A549 (cell line): Measurements from ENCODE around the gene SPATA12.

Source experiments
- CHD2 ChIP-seq: fragments of 150-350 bp; IDR thresholded peaks from 2 replicates; pipeline ENCODE4 v1.6.1; 2014; ENCODE audit warnings: low read length; ENCODE audit not compliant: partially characterized antibody
- RAD21 ChIP-seq, 2 experiments: fragments of >200 bp in 1 of 2; sonication (Bioruptor Twin) in 1 of 2; formaldehyde crosslinking in 1 of 2; IDR thresholded peaks in 1 of 2; conservative IDR thresholded peaks in 1 of 2; 2 replicates in 1 of 2; 3 replicates in 1 of 2; pipeline ENCODE4 v1.6.1; 2012 to 2018; ENCODE audit warnings: inconsistent platforms in 1 of 2
- RFX5 ChIP-seq: fragments of 450-650 bp; IDR thresholded peaks from 2 replicates; pipeline ENCODE4 v1.7.1; 2014; ENCODE audit warnings: antibody characterized with exemption, mild to moderate bottlenecking, moderate library complexity
- SMC3 ChIP-seq: fragments of >200 bp; sonication (Bioruptor Twin); formaldehyde crosslinking; IDR thresholded peaks from 3 replicates; pipeline ENCODE4 v1.6.1; 2018; ENCODE audit warnings: inconsistent platforms
- TF ChIP-seq, protein P1 (sequence below): fragments of >200 bp; sonication (Bioruptor Twin); formaldehyde crosslinking; IDR thresholded peaks from 3 replicates; pipeline ENCODE4 v1.5.1; 2016

DNA sequence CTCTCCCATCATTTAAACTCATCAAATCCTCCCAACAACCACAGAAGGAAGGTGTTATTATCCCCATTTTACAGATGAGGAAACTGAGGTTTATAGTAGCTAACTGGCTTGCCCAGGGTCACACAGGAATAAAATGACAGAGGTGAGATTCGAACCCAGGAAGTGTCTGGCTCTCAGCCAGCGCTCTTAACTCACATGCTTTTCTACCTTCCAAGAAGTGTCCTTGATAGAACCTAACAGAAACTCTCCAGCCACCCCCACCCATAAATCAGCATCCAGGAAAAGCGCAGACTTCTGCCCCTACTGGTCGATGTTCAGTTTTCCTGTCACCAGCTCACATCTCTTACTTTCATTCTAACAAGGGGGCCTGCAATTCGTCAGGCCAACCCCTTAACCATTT, 51.7 kb downstream of the SPATA12 start:
- TF ChIP-seq, protein P1, sequence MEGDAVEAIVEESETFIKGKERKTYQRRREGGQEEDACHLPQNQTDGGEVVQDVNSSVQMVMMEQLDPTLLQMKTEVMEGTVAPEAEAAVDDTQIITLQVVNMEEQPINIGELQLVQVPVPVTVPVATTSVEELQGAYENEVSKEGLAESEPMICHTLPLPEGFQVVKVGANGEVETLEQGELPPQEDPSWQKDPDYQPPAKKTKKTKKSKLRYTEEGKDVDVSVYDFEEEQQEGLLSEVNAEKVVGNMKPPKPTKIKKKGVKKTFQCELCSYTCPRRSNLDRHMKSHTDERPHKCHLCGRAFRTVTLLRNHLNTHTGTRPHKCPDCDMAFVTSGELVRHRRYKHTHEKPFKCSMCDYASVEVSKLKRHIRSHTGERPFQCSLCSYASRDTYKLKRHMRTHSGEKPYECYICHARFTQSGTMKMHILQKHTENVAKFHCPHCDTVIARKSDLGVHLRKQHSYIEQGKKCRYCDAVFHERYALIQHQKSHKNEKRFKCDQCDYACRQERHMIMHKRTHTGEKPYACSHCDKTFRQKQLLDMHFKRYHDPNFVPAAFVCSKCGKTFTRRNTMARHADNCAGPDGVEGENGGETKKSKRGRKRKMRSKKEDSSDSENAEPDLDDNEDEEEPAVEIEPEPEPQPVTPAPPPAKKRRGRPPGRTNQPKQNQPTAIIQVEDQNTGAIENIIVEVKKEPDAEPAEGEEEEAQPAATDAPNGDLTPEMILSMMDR: no peak
- no peak for TF ChIP-seq CHD2
- TF ChIP-seq RAD21 (conservative IDR thresholded peaks at IDR 0.05 in 1 of 2, IDR thresholded peaks at IDR 0.05 in 1 of 2): no peak
- TF ChIP-seq SMC3: no peak
- TF ChIP-seq RFX5: no peak
